Liver (tissue), 9 donors: ENCODE data around the gene USP53. TPM values are rescaled to one million over a fixed set of nuclear protein-coding genes. Genes with fewer than 3 reads are reported as not detected.
"Not testable (repeated sequence)": the region's sequence is repeated elsewhere in the genome, so short reads cannot be mapped to it uniquely, and the experiment has no call there.

Source experiments
- DNase-seq: peaks from one replicate; pipeline ENCODE4 v3.0.0-alpha.2; 2017; ENCODE audit warnings: low spot score
- H3K27ac ChIP-seq, 2 donors: one replicate each; pipeline ENCODE4 v1.7.0; 2013; ENCODE audit warnings: inconsistent platforms in 2 of 2, low read length in 2 of 2, control low read depth in 1 of 2, low read depth in 1 of 2, mild to moderate bottlenecking in 1 of 2
- H3K27me3 ChIP-seq, 4 donors: one replicate each; pipeline versions ENCODE4 v1.6.1 to v1.7.0; 2013; ENCODE audit warnings: low read length in 3 of 4, inconsistent platforms in 1 of 4, mild to moderate bottlenecking in 1 of 4, moderate library complexity in 1 of 4; ENCODE audit not compliant: control insufficient read depth in 4 of 4, insufficient read depth in 4 of 4
- H3K36me3 ChIP-seq, 4 donors: one replicate each; pipeline versions ENCODE4 v1.6.1 to v1.7.0; 2013; ENCODE audit warnings: low read length in 3 of 4, mild to moderate bottlenecking in 3 of 4, low read depth in 1 of 4, moderate library complexity in 1 of 4; ENCODE audit not compliant: control insufficient read depth in 4 of 4, insufficient read depth in 3 of 4
- H3K4me1 ChIP-seq, 4 donors: one replicate each; pipeline versions ENCODE4 v1.6.1 to v1.7.0; 2013; ENCODE audit warnings: low read length in 3 of 4, mild to moderate bottlenecking in 3 of 4, moderate library complexity in 1 of 4; ENCODE audit not compliant: control insufficient read depth in 4 of 4, insufficient read depth in 4 of 4
- H3K4me3 ChIP-seq, 3 donors: one replicate each; pipeline versions ENCODE4 v1.6.1 to v1.7.0; 2013; ENCODE audit warnings: low read length in 3 of 3, control low read depth in 1 of 3, low read depth in 1 of 3, mild to moderate bottlenecking in 1 of 3
- H3K9ac ChIP-seq, 2 donors: one replicate each; pipeline ENCODE4 v1.7.0; 2013; ENCODE audit warnings: low read length in 2 of 2, mild to moderate bottlenecking in 2 of 2, moderate library complexity in 2 of 2, control low read depth in 1 of 2, low read depth in 1 of 2
- H3K9me3 ChIP-seq, 4 donors: one replicate each; pipeline versions ENCODE4 v1.6.1 to v1.7.0; 2013; ENCODE audit warnings: low read length in 3 of 4; ENCODE audit not compliant: control insufficient read depth in 4 of 4
- CTCF ChIP-seq: fragments of 150-350 bp; IDR thresholded peaks from 2 replicates; pipeline ENCODE4 v1.5.1; 2017; ENCODE audit warnings: improper control_type of control experiment, low read depth, low read length; ENCODE audit not compliant: missing input control
- EGR1 ChIP-seq, 2 donors: IDR thresholded peaks; 2 replicates each; pipeline ENCODE4 v1.6.1; 2016 to 2018; ENCODE audit warnings: antibody characterized with exemption in 2 of 2, low read depth in 2 of 2
- FOXA1 ChIP-seq: IDR thresholded peaks from 2 replicates; pipeline ENCODE4 v1.6.1; 2016; ENCODE audit warnings: antibody characterized with exemption
- FOXA2 ChIP-seq: IDR thresholded peaks from 2 replicates; pipeline ENCODE4 v1.6.1; 2016; ENCODE audit warnings: antibody characterized with exemption
- GABPA ChIP-seq, 2 donors: IDR thresholded peaks in 1 of 2; conservative IDR thresholded peaks in 1 of 2; 2 replicates each; pipeline ENCODE4 v1.6.1; 2016; ENCODE audit warnings: antibody characterized with exemption in 2 of 2, mild to moderate bottlenecking in 1 of 2, moderate library complexity in 1 of 2
- HNF4A ChIP-seq, 2 donors: conservative IDR thresholded peaks; 2 replicates each; pipeline ENCODE4 v1.6.1; 2016; ENCODE audit warnings: antibody characterized with exemption in 2 of 2, mild to moderate bottlenecking in 2 of 2
- HNF4G ChIP-seq: IDR thresholded peaks from 2 replicates; pipeline ENCODE4 v1.6.1; 2016; ENCODE audit warnings: antibody characterized with exemption
- JUND ChIP-seq, 2 donors: IDR thresholded peaks; 2 replicates each; pipeline ENCODE4 v1.6.1; 2016; ENCODE audit warnings: antibody characterized with exemption in 2 of 2
- MAX ChIP-seq: IDR thresholded peaks from 2 replicates; pipeline ENCODE4 v1.6.1; 2016; ENCODE audit warnings: antibody characterized with exemption
- NR2F2 ChIP-seq: IDR thresholded peaks from 2 replicates; pipeline ENCODE4 v1.6.1; 2016; ENCODE audit warnings: antibody characterized with exemption
- RAD21 ChIP-seq, 2 donors: IDR thresholded peaks; 2 replicates each; pipeline ENCODE4 v1.6.1; 2016; ENCODE audit warnings: antibody characterized with exemption in 2 of 2, mild to moderate bottlenecking in 2 of 2
- REST ChIP-seq: IDR thresholded peaks from 2 replicates; pipeline ENCODE4 v1.6.1; 2016; ENCODE audit warnings: antibody characterized with exemption, mild to moderate bottlenecking
- RXRA ChIP-seq, 2 donors: IDR thresholded peaks; 2 replicates each; pipeline ENCODE4 v1.6.1; 2017 to 2018; ENCODE audit warnings: antibody characterized with exemption in 2 of 2, mild to moderate bottlenecking in 1 of 2
- SP1 ChIP-seq: IDR thresholded peaks from 2 replicates; pipeline ENCODE4 v1.6.1; 2018; ENCODE audit warnings: antibody characterized with exemption, mild to moderate bottlenecking
- TAF1 ChIP-seq: conservative IDR thresholded peaks from 2 replicates; pipeline ENCODE4 v1.6.1; 2016; ENCODE audit warnings: antibody characterized with exemption, mild to moderate bottlenecking
- YY1 ChIP-seq: IDR thresholded peaks from 2 replicates; pipeline ENCODE4 v1.6.1; 2016; ENCODE audit warnings: antibody characterized with exemption, mild to moderate bottlenecking
- ZBTB33 ChIP-seq: IDR thresholded peaks from 2 replicates; pipeline ENCODE4 v1.6.1; 2016; ENCODE audit warnings: antibody characterized with exemption
- WGBS: extraction: QIAGEN DNeasy Blood & Tissue Kit; methylation state at CpG from one replicate; pipeline ENCODE4 v1.1.7; 2013; 5-methylcytosine and 5-hydroxymethylcytosine counted together
- polyA plus RNA-seq, 2 donors: library from polyadenylated mRNA; stranded (reverse) in 1 of 2; unstranded in 1 of 2; fragments of 200-250 nt in 1 of 2; fragments of >200 nt in 1 of 2; fragmentation: Nextera tagmentation in 1 of 2; extraction: Ambion mirVana in 1 of 2; gene quantifications; one replicate each; pipeline versions ENCODE4 v1.2.1 to v1.2.3, GENCODE V29; 2013 to 2015
- total RNA-seq, 2 donors: library from RNA; depleted of rRNA; stranded (reverse); fragments of >200 nt; gene quantifications; one replicate each; pipeline ENCODE4 v1.2.3, GENCODE V29; 2014
- donor health status: healthy.
- donor health status: healthy.
- donor health status: healthy.
- donor health status: healthy.
- donor health status: healthy.

The USP53 gene
- total and polyA plus RNA-seq, 4 donors, result 4.7 to 20.7 (median 5.9) TPM

GRCh38 chr4:119172223-119172622 is 40.3 kb upstream of the USP53 start:
- DNase-seq, result no peak
- H3K27ac ChIP-seq, result no peak overlapping the region
- 90% methylated on average over 7 of the region's 7 CpGs for WGBS
- H3K4me3 ChIP-seq, result no peak overlapping the region
- H3K4me1 ChIP-seq, result no peaks in the 10 kb centered on the region
- TF ChIP-seq HNF4G (no peak), FOXA2 (no peak), JUND (IDR thresholded peaks at IDR 0.05) (no peak), CTCF (no peak), HNF4A (conservative IDR thresholded peaks at IDR 0.05) (no peak), FOXA1 (no peak), TAF1 (no peak), EGR1 (IDR thresholded peaks at IDR 0.05; ENCODE audit: low read depth in 2 of 2) (no peak), NR2F2 (no peak), YY1 (no peak), MAX (no peak), GABPA (IDR thresholded peaks at IDR 0.05 in 1 of 2, conservative IDR thresholded peaks at IDR 0.05 in 1 of 2) (no peak), RXRA (IDR thresholded peaks at IDR 0.05) (no peak), SP1 (no peak), ZBTB33 (no peak), RAD21 (IDR thresholded peaks at IDR 0.05) (no peak), REST (no peak)
- no peaks in the 10 kb centered on the region for H3K27me3 ChIP-seq
- no peaks in the 10 kb centered on the region for H3K36me3 ChIP-seq
- no peak overlapping the region for H3K9ac ChIP-seq
- no peaks in the 10 kb centered on the region for H3K9me3 ChIP-seq

- not testable (repeated sequence) for H3K9me3 ChIP-seq, H3K4me3 ChIP-seq, H3K36me3 ChIP-seq, H3K27me3 ChIP-seq, DNase-seq, H3K9ac ChIP-seq, H3K27ac ChIP-seq, H3K4me1 ChIP-seq
- WGBS, result 93% methylated on average over 30 of the region's 30 CpGs
Observed at GRCh38 chr4:119173729-119174361, 38.7 kb upstream of the USP53 start.
